Rectal smooth muscle tissue (tissue), 1 donor: ENCODE data around the gene ZFYVE21.

Experiments used
- H3K27ac ChIP-seq: one replicate; pipeline ENCODE4 v1.7.0; 2013; ENCODE audit warnings: low read depth, low read length, inconsistent platforms
- H3K27me3 ChIP-seq: one replicate; pipeline ENCODE4 v1.7.0; 2013; ENCODE audit warnings: low read length; ENCODE audit not compliant: control insufficient read depth, insufficient read depth
- H3K36me3 ChIP-seq: one replicate; pipeline ENCODE4 v1.7.0; 2013; ENCODE audit warnings: low read length; ENCODE audit not compliant: control insufficient read depth, insufficient read depth
- H3K4me1 ChIP-seq: one replicate; pipeline ENCODE4 v1.7.0; 2013; ENCODE audit warnings: low read length; ENCODE audit not compliant: control insufficient read depth, insufficient read depth
- H3K4me3 ChIP-seq: one replicate; pipeline ENCODE4 v1.7.0; 2013; ENCODE audit warnings: low read length
- H3K9ac ChIP-seq: one replicate; pipeline ENCODE4 v1.7.0; 2013; ENCODE audit warnings: low read length

The ZFYVE21 gene

DNA sequence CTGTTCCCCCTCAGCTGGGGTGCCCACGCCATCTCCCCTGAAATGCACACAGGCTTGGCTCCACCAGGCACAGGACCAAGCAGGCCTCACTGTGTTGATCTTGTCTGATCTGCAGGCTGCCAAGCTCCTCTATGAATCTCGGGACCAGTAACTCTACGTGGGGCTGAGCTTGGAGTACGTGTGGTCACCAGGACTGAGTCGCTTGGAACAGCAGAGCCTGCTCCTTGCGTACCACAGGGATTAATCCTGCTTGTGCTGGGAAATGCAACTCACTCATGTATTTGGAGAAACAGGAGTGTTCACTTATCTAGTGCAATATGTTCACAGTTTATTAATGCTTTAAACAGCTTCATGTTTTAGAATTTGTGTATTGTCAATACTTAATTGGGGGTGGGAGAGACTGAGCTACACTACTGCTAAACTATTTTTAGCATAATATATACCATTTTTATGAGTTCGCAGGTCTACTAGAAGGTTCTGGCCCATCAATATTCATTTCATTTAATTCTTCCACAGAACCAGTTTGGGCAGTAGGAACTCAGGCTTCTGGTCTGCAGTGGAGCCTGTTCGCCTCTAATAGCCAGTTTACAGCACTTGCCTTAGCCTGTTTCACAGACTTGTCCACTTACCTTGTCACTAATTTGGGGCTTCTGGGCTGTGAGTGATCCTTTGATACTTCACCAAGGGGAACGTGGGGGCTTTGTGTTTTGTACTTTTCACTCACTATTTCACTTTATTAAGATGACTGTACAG is 17.4 kb downstream of the ZFYVE21 start:
- no peak overlapping the region for H3K27ac ChIP-seq
- peaks cover 41% of the 10 kb centered on the region for H3K36me3 ChIP-seq
- no peak overlapping the region for H3K4me3 ChIP-seq
- peaks cover 3% of the 10 kb centered on the region for H3K4me1 ChIP-seq
- no peak overlapping the region for H3K9ac ChIP-seq
- no peaks in the 10 kb centered on the region for H3K27me3 ChIP-seq

DNA sequence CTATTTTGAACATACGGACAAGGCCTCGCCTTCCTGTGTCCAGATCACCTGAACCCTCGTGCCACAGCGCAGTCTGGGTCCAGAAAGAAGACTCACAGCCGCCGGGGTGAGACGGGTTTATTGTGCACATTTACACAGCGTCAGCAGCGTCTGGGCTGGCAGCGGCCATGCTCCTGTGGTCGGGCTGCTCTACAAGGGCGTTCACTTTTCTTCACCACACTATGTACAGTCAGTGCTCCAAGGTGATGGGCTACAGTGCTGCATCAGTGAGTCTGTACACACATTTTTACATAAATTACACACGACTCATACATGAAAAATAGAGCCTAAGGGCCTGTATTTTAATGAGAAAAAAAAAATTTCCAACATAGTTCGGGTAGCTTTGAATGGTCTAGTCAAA is 18.0 kb downstream of the ZFYVE21 start:
- no peak overlapping the region for H3K4me3 ChIP-seq
- no peak overlapping the region for H3K27ac ChIP-seq
- no peak overlapping the region for H3K9ac ChIP-seq
- H3K4me1 ChIP-seq: peaks cover 3% of the 10 kb centered on the region
- peaks cover 40% of the 10 kb centered on the region for H3K36me3 ChIP-seq
- H3K27me3 ChIP-seq: no peaks in the 10 kb centered on the region

DNA sequence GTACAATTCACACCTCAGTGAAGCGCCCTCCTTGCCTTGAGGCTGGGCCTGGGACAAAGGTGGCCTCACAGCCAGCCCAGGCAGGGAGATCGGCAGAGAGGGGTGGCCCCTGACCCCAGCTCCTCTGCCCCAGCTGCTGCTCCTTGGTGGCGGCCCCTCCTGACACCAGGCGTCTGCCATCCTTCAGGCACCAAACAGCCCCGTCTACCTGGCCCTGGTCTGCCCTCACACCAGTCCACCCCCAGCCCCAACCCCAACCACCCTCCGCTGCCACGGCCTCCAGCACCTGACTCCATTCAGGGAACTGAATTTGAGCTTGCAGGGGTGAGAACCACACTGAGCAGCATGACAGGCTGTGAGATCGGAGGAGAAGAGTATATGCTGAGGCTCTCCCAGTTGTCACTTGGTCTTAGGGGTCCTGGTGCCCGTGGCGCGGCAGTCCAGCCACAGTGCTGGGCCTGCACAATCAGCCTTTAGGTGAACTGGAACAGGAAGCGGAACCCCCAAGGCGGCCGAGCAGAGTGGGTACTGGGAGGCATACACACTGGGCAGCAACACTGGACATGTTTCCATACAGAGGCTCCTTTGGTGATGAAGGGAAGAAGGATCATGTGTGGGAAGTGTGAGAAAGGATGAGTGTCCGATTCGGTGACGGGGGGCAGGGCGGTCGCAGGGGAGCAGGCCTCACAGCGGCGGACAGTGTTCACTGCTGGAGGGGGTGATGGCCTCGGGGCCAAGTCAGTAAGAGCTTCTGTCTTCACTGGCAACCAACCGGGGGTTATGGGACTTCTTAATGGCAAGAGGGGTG is 18.7 kb downstream of the ZFYVE21 start:
- Histone ChIP-seq H3K4me3 (no peak overlapping the region), H3K27me3 (no peaks in the 10 kb centered on the region), H3K4me1 (peaks cover 3% of the 10 kb centered on the region), H3K27ac (no peak overlapping the region), H3K36me3 (peaks cover 34% of the 10 kb centered on the region), H3K9ac (no peak overlapping the region)

DNA sequence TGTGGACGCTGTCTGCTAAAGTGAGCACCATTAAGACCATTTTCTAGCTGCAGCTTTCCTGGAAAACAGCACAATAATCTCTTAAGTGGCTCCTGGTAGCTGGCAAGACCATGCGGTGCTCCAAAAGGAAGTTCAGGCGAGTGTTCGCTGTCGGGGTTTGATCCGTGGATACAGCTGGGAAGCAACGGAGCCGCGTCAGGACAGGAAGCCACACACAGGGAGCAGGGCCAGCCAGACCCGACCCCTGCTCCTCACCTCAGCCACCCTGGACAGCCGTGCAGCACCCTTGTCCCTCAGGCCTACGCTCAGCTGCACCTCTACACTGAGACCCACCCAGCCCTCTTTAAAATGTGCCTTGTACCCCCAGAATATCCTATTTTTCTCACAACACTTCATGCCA is 19.4 kb downstream of the ZFYVE21 start:
- H3K4me1 ChIP-seq: peaks cover 3% of the 10 kb centered on the region
- no peak overlapping the region for H3K4me3 ChIP-seq
- peaks cover 34% of the 10 kb centered on the region for H3K36me3 ChIP-seq
- H3K9ac ChIP-seq: no peak overlapping the region
- H3K27me3 ChIP-seq: no peaks in the 10 kb centered on the region
- H3K27ac ChIP-seq: no peak overlapping the region

DNA sequence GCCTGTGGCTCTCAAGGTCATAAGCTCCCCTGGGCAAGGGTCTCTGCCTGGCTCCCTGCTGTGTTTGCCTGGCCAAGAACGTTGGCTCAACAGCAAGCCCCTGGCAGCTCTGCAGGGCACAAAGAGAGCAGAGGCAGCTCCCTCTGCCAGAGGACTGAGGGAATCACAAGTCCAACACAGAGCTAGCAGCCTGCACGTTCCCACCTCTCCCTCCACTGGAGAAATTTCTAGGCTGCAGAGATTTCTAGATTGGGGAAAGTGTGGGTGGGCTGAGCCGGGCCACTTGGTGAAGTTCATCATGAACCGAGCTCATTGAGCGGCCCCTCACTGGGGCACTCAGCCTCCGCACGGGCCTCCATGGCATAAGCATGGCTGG is 19.8 kb downstream of the ZFYVE21 start:
- no peaks in the 10 kb centered on the region for H3K27me3 ChIP-seq
- peaks cover 32% of the 10 kb centered on the region for H3K36me3 ChIP-seq
- peaks cover 3% of the 10 kb centered on the region for H3K4me1 ChIP-seq
- H3K27ac ChIP-seq: no peak overlapping the region
- H3K4me3 ChIP-seq: no peak overlapping the region
- H3K9ac ChIP-seq: no peak overlapping the region

DNA sequence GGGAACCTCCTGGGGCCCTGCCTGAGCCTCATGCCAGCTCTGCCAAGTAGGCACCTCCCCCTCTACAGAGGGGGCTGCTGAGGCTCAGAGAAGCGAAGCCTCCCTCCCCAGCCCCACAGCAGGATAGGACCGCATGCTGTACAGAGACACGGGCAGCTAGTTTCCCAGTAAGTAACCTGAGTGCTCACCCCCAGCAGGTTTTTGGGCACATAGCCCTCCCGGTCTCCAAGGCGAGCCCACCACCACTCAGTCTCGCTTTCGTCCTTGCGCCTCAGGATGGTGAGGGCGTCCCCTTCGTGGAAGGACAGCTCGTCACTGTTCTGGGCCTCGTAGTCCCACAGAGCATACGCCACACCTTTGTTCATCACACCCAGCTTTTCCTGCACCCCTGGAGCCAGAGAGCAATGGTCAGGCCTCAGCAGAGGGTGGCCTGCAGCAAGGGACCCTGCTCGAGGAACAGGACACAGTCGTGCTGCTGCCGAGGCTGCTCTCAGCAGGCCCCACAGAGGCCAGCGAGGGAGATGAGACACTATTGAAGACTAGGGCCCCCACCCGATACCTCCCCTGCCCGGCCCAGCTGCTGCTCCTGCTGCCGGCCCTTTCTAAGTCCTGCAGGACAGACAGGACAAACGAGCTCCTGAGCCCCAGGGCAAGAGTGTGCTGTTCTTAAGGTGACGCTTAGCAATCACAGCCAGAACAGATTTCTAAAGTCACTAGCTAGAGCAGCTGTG is 20.4 kb downstream of the ZFYVE21 start:
- H3K36me3 ChIP-seq: peaks cover 31% of the 10 kb centered on the region
- no peak overlapping the region for H3K9ac ChIP-seq
- no peak overlapping the region for H3K27ac ChIP-seq
- H3K4me1 ChIP-seq: peaks cover 3% of the 10 kb centered on the region
- H3K27me3 ChIP-seq: no peaks in the 10 kb centered on the region
- no peak overlapping the region for H3K4me3 ChIP-seq

DNA sequence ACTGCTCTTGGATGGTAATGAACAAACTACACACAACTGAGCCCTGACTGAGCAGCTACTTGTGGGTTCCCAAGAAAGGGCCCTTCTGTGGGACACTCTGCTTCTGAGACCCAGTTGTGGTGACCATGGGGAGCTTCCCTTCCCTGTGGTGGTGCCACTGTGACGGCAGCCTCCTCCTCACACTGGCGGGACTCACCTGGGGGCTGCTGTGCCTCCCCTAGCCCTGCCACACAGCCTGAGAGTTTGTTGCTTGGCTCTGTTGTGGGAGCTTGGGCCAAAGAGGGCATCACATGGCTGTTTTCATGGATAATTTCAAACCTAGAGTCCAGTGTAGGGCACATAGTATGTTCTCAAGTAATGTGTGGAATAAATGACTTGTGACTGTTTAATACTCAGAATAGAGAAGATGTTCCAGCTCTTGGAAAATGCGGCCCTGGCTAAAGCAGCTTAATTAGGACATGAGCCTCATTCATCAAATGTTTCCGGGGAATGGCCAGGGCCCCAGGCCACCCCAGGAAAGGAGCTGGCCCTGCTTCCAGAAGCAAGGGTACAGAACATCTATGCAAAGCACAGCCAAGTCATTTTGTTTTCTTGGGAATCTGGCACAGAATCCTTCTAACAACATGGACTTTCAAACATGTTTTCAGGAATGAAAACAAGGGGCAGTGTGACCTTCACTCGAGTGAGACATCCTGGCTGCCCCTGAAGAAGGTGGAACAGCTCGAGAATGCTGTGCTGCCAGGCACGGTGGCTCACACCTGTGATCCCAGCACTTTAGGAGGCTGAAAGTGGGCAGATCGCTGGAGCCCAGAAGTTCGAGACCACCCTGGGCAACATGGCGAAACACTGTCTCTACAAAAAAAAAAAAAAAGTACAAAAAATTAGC is 21.2 kb downstream of the ZFYVE21 start:
- peaks cover 37% of the 10 kb centered on the region for H3K36me3 ChIP-seq
- H3K27ac ChIP-seq: no peak overlapping the region
- H3K27me3 ChIP-seq: no peaks in the 10 kb centered on the region
- H3K9ac ChIP-seq: no peak overlapping the region
- no peak overlapping the region for H3K4me3 ChIP-seq
- peaks cover 3% of the 10 kb centered on the region for H3K4me1 ChIP-seq

DNA sequence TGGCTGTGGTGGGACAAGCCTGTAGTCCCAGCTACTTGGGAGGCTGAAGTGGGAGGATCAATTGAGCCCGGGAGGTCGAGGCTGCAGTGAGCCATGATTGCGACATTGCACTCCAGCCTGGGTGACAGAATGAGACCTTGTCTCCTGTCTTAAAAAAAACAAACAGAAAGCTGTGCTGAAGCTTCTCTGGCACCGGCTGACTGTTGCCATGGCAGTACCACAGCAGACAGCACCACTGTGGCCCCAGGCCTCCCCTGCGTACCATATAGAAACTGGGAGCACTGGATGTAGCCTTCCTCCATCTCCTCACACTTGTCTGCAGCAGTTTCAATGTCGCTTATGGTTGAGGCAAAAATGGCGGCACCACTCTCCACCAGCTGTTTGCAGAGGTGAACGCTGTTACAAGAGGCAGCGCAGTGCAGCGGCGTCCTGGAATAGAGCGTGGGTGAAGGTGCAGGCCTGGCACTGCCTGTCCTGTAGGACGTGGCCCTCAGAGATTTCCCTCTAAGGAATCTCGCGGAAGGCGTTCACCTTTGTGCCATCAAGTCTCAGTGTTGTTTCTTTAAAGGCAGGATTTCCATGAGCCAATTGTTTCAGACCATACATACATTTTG is 21.9 kb downstream of the ZFYVE21 start:
- Histone ChIP-seq H3K4me1 (peaks cover 3% of the 10 kb centered on the region), H3K27me3 (no peaks in the 10 kb centered on the region), H3K4me3 (no peak overlapping the region), H3K9ac (no peak overlapping the region), H3K36me3 (peaks cover 37% of the 10 kb centered on the region), H3K27ac (no peak overlapping the region)

DNA sequence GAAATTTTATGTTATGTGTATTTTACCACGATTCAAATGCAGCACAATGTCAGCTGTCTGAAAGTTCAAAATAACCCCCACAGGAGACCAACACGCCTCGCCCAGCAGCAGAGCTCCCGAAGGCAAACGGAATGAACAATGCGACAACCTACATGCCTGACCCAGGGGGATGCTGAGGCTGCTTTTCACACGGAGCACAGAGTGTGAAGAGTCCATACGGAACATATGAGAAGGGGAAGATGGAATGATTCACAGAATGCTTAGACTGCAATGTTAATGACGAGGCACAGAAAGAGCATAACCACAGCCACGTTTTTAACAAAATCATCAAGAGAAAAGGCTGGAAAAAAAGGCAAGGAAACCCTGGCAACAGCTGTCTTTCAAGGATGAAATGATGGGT is 22.6 kb downstream of the ZFYVE21 start:
- Histone ChIP-seq H3K27ac (no peak overlapping the region), H3K4me3 (no peak overlapping the region), H3K4me1 (peaks cover 3% of the 10 kb centered on the region), H3K9ac (no peak overlapping the region), H3K27me3 (no peaks in the 10 kb centered on the region), H3K36me3 (peaks cover 36% of the 10 kb centered on the region)

DNA sequence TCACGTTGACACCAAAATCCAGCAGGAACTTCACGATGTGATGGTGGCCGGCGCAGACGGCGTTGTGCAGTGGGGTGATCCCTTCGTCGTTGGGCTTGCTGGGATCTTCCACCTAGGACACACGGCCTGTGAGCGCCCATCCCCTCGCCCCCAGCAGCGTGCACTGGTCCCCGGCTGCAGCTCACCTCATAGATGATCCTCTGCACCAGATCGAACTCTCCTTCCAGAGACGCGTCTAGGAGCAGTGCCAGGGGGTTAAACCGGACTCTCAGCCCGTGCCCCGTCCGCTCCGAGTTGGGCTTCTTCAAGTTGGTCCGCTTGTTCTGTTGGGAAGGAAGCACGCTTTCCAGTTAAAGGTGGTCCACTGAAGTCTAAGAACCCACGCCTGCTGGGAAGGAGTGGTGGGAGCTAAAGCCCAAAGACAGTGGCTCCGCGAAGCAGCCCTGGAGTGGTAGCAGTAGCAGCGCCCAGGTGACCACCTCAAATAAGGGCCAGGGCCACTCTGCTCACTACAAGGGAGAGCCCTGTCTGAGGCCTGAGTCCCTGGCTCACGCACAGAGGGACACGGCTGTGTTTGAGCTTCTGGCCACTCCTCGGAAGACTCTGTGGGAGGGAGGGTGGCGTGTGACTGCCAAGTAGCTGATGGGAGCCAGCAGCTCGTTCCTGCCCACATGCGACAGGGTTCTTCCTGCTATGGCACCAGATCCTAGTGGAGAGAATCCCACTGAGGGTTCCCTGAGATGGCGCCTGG is 23.3 kb downstream of the ZFYVE21 start:
- H3K36me3 ChIP-seq: peaks cover 31% of the 10 kb centered on the region
- H3K27ac ChIP-seq: no peak overlapping the region

DNA sequence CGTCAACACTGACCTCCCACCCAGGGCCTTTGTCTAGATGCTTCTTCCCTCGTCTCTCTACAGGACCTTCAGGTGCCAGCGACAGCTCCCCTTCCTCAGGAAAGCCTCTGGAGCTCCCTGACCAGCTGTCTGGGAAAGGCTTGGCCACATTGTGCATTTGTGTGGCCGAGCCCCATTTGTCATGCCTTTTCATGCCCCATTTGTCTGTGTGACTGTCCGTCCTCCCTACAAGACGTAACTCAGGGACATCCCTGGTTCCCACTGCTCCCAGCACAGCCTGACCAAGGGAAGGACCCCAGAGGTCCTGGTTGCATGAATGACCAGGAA is 23.8 kb downstream of the ZFYVE21 start:
- peaks cover 28% of the 10 kb centered on the region for H3K36me3 ChIP-seq
- H3K4me3 ChIP-seq: no peak overlapping the region
- no peaks in the 10 kb centered on the region for H3K27me3 ChIP-seq
- no peak overlapping the region for H3K9ac ChIP-seq
- peaks cover 3% of the 10 kb centered on the region for H3K4me1 ChIP-seq
- H3K27ac ChIP-seq: no peak overlapping the region

More for the DNA sequence above, 23.3 kb downstream of the ZFYVE21 start:
- H3K4me3 ChIP-seq: no peak overlapping the region
- no peaks in the 10 kb centered on the region for H3K27me3 ChIP-seq
- H3K9ac ChIP-seq: no peak overlapping the region
- peaks cover 3% of the 10 kb centered on the region for H3K4me1 ChIP-seq
